H1 (cell line): ENCODE data around the gene HIVEP3. TPM values are rescaled to one million over a fixed set of nuclear protein-coding genes. Genes with fewer than 3 reads are reported as not detected.

Experiments used
- BCL11A ChIP-seq, 2 experiments: IDR thresholded peaks; one replicate each; pipeline ENCODE4 v1.6.1; 2011; ENCODE audit warnings: low read depth in 2 of 2, low read length in 2 of 2, mild to moderate bottlenecking in 2 of 2
- FOSL1 ChIP-seq: IDR thresholded peaks from 2 replicates; pipeline ENCODE4 v1.6.1; 2011; ENCODE audit warnings: mild to moderate bottlenecking, low read depth, low read length, moderate library complexity; ENCODE audit not compliant: insufficient read depth
- RBBP5 ChIP-seq: IDR thresholded peaks from 2 replicates; pipeline ENCODE4 v1.7.1; 2012; ENCODE audit warnings: low read depth, mild to moderate bottlenecking, inconsistent platforms, low read length, moderate library complexity, borderline replicate concordance
- TBP ChIP-seq: IDR thresholded peaks from 2 replicates; pipeline ENCODE4 v1.6.1; 2011; ENCODE audit warnings: low read depth, low read length, improper control_type of control experiment
- USF2 ChIP-seq: IDR thresholded peaks from 2 replicates; pipeline ENCODE4 v1.6.1; 2011; ENCODE audit warnings: low read length, improper control_type of control experiment
- polyA plus RNA-seq, 7 experiments: library from polyadenylated mRNA; depleted of rRNA in 3 of 7; stranded (reverse) in 5 of 7; unstranded in 2 of 7; fragments of >200 nt in 5 of 7; fragments of 200-250 nt in 2 of 7; gene quantifications; 1 replicate in 5 of 7; 2 replicates in 1 of 7; 4 replicates in 1 of 7; pipeline versions ENCODE4 v1.2.1 to v1.2.3, GENCODE V29; 2011 to 2013; ENCODE audit warnings: missing spikeins in 2 of 7, mixed read lengths in 2 of 7
- total RNA-seq: library from RNA; stranded (reverse); fragmentation: NEBNext Ultra II Directional; extraction: Animal tissue kit (Norgen Biotek cat#: 25700); gene quantifications from 2 replicates; pipeline ENCODE4 v1.2.1, GENCODE V29; 2021
- TF ChIP-seq, protein P1 (sequence below): fragments of 300-600 bp; sonication (generic); IDR thresholded peaks from 2 replicates; pipeline ENCODE4 v1.7.1; 2012; ENCODE audit warnings: low read length, moderate library complexity, mild to moderate bottlenecking, inconsistent platforms; ENCODE audit not compliant: insufficient replicate concordance

HIVEP3 gene
- total and polyA plus RNA-seq, 2 of the 8 experiments (the other 6 are each of a cell fraction or from before 2014, with no cell fraction given) = 0.24 to 0.69 TPM

GRCh38 chr1:41659903-41660302, 258.8 kb downstream of the HIVEP3 start (continued):
- TF ChIP-seq, protein P1, sequence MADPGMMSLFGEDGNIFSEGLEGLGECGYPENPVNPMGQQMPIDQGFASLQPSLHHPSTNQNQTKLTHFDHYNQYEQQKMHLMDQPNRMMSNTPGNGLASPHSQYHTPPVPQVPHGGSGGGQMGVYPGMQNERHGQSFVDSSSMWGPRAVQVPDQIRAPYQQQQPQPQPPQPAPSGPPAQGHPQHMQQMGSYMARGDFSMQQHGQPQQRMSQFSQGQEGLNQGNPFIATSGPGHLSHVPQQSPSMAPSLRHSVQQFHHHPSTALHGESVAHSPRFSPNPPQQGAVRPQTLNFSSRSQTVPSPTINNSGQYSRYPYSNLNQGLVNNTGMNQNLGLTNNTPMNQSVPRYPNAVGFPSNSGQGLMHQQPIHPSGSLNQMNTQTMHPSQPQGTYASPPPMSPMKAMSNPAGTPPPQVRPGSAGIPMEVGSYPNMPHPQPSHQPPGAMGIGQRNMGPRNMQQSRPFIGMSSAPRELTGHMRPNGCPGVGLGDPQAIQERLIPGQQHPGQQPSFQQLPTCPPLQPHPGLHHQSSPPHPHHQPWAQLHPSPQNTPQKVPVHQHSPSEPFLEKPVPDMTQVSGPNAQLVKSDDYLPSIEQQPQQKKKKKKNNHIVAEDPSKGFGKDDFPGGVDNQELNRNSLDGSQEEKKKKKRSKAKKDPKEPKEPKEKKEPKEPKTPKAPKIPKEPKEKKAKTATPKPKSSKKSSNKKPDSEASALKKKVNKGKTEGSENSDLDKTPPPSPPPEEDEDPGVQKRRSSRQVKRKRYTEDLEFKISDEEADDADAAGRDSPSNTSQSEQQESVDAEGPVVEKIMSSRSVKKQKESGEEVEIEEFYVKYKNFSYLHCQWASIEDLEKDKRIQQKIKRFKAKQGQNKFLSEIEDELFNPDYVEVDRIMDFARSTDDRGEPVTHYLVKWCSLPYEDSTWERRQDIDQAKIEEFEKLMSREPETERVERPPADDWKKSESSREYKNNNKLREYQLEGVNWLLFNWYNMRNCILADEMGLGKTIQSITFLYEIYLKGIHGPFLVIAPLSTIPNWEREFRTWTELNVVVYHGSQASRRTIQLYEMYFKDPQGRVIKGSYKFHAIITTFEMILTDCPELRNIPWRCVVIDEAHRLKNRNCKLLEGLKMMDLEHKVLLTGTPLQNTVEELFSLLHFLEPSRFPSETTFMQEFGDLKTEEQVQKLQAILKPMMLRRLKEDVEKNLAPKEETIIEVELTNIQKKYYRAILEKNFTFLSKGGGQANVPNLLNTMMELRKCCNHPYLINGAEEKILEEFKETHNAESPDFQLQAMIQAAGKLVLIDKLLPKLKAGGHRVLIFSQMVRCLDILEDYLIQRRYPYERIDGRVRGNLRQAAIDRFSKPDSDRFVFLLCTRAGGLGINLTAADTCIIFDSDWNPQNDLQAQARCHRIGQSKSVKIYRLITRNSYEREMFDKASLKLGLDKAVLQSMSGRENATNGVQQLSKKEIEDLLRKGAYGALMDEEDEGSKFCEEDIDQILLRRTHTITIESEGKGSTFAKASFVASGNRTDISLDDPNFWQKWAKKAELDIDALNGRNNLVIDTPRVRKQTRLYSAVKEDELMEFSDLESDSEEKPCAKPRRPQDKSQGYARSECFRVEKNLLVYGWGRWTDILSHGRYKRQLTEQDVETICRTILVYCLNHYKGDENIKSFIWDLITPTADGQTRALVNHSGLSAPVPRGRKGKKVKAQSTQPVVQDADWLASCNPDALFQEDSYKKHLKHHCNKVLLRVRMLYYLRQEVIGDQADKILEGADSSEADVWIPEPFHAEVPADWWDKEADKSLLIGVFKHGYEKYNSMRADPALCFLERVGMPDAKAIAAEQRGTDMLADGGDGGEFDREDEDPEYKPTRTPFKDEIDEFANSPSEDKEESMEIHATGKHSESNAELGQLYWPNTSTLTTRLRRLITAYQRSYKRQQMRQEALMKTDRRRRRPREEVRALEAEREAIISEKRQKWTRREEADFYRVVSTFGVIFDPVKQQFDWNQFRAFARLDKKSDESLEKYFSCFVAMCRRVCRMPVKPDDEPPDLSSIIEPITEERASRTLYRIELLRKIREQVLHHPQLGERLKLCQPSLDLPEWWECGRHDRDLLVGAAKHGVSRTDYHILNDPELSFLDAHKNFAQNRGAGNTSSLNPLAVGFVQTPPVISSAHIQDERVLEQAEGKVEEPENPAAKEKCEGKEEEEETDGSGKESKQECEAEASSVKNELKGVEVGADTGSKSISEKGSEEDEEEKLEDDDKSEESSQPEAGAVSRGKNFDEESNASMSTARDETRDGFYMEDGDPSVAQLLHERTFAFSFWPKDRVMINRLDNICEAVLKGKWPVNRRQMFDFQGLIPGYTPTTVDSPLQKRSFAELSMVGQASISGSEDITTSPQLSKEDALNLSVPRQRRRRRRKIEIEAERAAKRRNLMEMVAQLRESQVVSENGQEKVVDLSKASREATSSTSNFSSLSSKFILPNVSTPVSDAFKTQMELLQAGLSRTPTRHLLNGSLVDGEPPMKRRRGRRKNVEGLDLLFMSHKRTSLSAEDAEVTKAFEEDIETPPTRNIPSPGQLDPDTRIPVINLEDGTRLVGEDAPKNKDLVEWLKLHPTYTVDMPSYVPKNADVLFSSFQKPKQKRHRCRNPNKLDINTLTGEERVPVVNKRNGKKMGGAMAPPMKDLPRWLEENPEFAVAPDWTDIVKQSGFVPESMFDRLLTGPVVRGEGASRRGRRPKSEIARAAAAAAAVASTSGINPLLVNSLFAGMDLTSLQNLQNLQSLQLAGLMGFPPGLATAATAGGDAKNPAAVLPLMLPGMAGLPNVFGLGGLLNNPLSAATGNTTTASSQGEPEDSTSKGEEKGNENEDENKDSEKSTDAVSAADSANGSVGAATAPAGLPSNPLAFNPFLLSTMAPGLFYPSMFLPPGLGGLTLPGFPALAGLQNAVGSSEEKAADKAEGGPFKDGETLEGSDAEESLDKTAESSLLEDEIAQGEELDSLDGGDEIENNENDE = no peak
- TF ChIP-seq BCL11A (IDR thresholded peaks at IDR 0.05; ENCODE audit: low read depth in 2 of 2, low read length in 2 of 2) (no peak), FOSL1 (no peak), TBP (no peak), USF2 (no peak), RBBP5 (no peak)
- TF ChIP-seq, all 59 proteins: peak for 0
